Measurements from ENCODE around the gene PPP2R5C. TPM values are rescaled to one million over a fixed set of nuclear protein-coding genes. Genes with fewer than 3 reads are reported as not detected.

PPP2R5C gene
- total and polyA plus RNA-seq, 2 donors (not counting 3 experiments of a cell fraction or from before 2014, with no cell fraction given) = 42.6 to 83.6 TPM

- intact Hi-C loops (cut with micrococcal nuclease) (no loop called here), dilution Hi-C loops (cut with MboI; ENCODE audit: extremely low pct_ligation_motif_present, low sequenced_read_pairs) (no loop called here)
- ChIA-PET POLR2A (no interaction called here), CTCF (interaction anchor here (1.4 kb wide), 1 partner anchor 158 kb away, joined by 6 read pairs; no protein-coding TSS in a partner anchor)
- FAIRE-seq (no peak), DNase-seq (ENCODE audit: low read depth, low spot score) (no peak)
- Histone ChIP-seq H3K4me1 (ENCODE audit: control insufficient read depth, extremely low read depth, insufficient read depth, low read length) (no peaks in the 10 kb centered on the region), H3K4me2 (ENCODE audit: insufficient read depth, low read length) (no peak overlapping the region), H3K27ac (ENCODE audit: insufficient read depth, low read depth, low read length) (no peak overlapping the region), H3K27me3 (ENCODE audit: control insufficient read depth in 2 of 2, insufficient read depth in 2 of 2, low read length in 2 of 2) (no peaks in the 10 kb centered on the region), H3K9ac (replicated peaks; ENCODE audit: extremely low read depth, insufficient read depth, low read length) (no peak overlapping the region), H4K20me1 (replicated peaks; ENCODE audit: control insufficient read depth, extremely low read depth, insufficient read depth, low read length) (no peaks in the 10 kb centered on the region), H3K36me3 (ENCODE audit: control insufficient read depth in 2 of 2, extremely low read depth in 1 of 2, insufficient read depth in 2 of 2, low read length in 2 of 2) (peaks cover 0 to 4% of the 10 kb centered on the region in 2 experiments), H3K9me1 (replicated peaks; ENCODE audit: control insufficient read depth, extremely low read depth, insufficient read depth, low read length) (no peaks in the 10 kb centered on the region), H3K4me3 (replicated peaks in 1 of 3; ENCODE audit: insufficient read depth in 1 of 3, low read depth in 1 of 3, low read length in 3 of 3) (no peak overlapping the region), H3K9me3 (replicated peaks; ENCODE audit: control insufficient read depth, insufficient read depth, low read length) (no peaks in the 10 kb centered on the region), H2AFZ (ENCODE audit: low read depth, low read length) (no peak overlapping the region), H3K79me2 (ENCODE audit: control insufficient read depth, insufficient read depth, low read length) (no peaks in the 10 kb centered on the region)
- no TSS peak for BruUV-seq (replicated peaks)
- TF ChIP-seq JUN (IDR thresholded peaks at IDR 0.05; ENCODE audit: borderline replicate concordance, insufficient read depth, insufficient read length, low read depth) = no peak
- no peak for TF ChIP-seq GATA2 (IDR thresholded peaks at IDR 0.05; ENCODE audit: insufficient read depth, insufficient read length, low read depth, low read length)
- no peak for TF ChIP-seq EZH2 (IDR thresholded peaks at IDR 0.05; ENCODE audit: borderline replicate concordance, low read depth, low read length, severe bottlenecking)
- no peak for TF ChIP-seq POLR2A (IDR thresholded peaks at IDR 0.05; ENCODE audit: low read depth, low read length)
- TF ChIP-seq MAX (IDR thresholded peaks at IDR 0.05; ENCODE audit: insufficient read depth, insufficient read length) = no peak
- no peak for TF ChIP-seq CTCF (IDR thresholded peaks at IDR 0.05; ENCODE audit: extremely low read depth in 1 of 2, insufficient read depth in 1 of 2, low read depth in 1 of 2, low read length in 2 of 2)
- TF ChIP-seq FOS (IDR thresholded peaks at IDR 0.05; ENCODE audit: borderline replicate concordance, insufficient read depth, low read length) = no peak
Observed at GRCh38 chr14:101929096-101929495, 167.6 kb downstream of the PPP2R5C start.
